H1 (cell line): ENCODE data around the gene C5orf58. TPM values are rescaled to one million over a fixed set of nuclear protein-coding genes. Genes with fewer than 3 reads are reported as not detected.

Experiments
- CTCF ChIA-PET: fragments of 300-600 bp; sonication (Branson Sonifier 250); formaldehyde crosslinking; loops from one replicate; lab custom pipeline; 2021; ENCODE audit not compliant: partially characterized antibody; lab: Charles Lee
- POLR2A ChIA-PET: fragments of 300-600 bp; sonication (Branson Sonifier 250); formaldehyde crosslinking; loops from one replicate; lab custom pipeline; 2021; ENCODE audit warnings: inconsistent platforms; ENCODE audit not compliant: partially characterized antibody; lab: Charles Lee
- DNase-seq, 2 experiments: peaks; one replicate each; pipeline versions ENCODE4 v3.0.0 to v3.0.0-alpha.2; 2010 to 2022; ENCODE audit warnings: low spot score in 2 of 2, low read depth in 1 of 2, mixed read lengths in 1 of 2
- FAIRE-seq: peaks from 2 replicates; lab custom pipeline; 2011; peaks lifted over from hg19 to GRCh38; lab: Jason Lieb, UNC
- H2AFZ ChIP-seq: 2 replicates; pipeline ENCODE4 v1.8.1; 2012; ENCODE audit warnings: low read length, inconsistent platforms
- H2AK5ac ChIP-seq: 2 replicates; pipeline ENCODE4 v1.6.1; 2013; ENCODE audit warnings: low read depth, low read length
- H2BK120ac ChIP-seq: replicated peaks from 2 replicates; pipeline ENCODE3; 2013; ENCODE audit warnings: low read depth, low read length, inconsistent platforms
- H2BK12ac ChIP-seq: 2 replicates; pipeline ENCODE4 v1.6.1; 2013; ENCODE audit warnings: low read depth, low read length
- H2BK15ac ChIP-seq: 2 replicates; pipeline ENCODE4 v1.6.1; 2013; ENCODE audit warnings: low read length
- H2BK20ac ChIP-seq: 2 replicates; pipeline ENCODE4 v1.6.1; 2013; ENCODE audit warnings: low read length
- H2BK5ac ChIP-seq: 2 replicates; pipeline ENCODE4 v1.6.1; 2013; ENCODE audit warnings: low read depth, low read length
- H3K14ac ChIP-seq: 2 replicates; pipeline ENCODE4 v1.6.1; 2013; ENCODE audit warnings: inconsistent platforms; ENCODE audit not compliant: insufficient read length
- H3K18ac ChIP-seq: 2 replicates; pipeline ENCODE4 v1.6.1; 2013; ENCODE audit warnings: low read length; ENCODE audit errors: extremely low read depth
- H3K23ac ChIP-seq: 2 replicates; pipeline ENCODE4 v1.6.1; 2013; ENCODE audit warnings: inconsistent platforms; ENCODE audit not compliant: insufficient read length
- H3K23me2 ChIP-seq: 2 replicates; pipeline ENCODE4 v1.6.1; 2013; ENCODE audit warnings: low read depth, low read length
- H3K27ac ChIP-seq: 2 replicates; pipeline ENCODE4 v1.6.1; 2011; ENCODE audit warnings: low read depth, low read length, inconsistent platforms
- H3K27me3 ChIP-seq, 4 experiments: replicated peaks in 1 of 4; 1 replicate in 1 of 4; 2 replicates in 3 of 4; pipeline versions ENCODE4 v1.6.1 to v1.8.1; 2011 to 2013; ENCODE audit warnings: low read length in 3 of 4, mild to moderate bottlenecking in 3 of 4, inconsistent platforms in 2 of 4, mixed read lengths in 2 of 4, moderate library complexity in 1 of 4; ENCODE audit not compliant: control insufficient read depth in 3 of 4, insufficient read depth in 3 of 4; ENCODE audit errors: extremely low read depth in 1 of 4
- H3K36me3 ChIP-seq, 4 experiments: 2 replicates each; pipeline versions ENCODE4 v1.6.1 to v1.8.1; 2011 to 2013; ENCODE audit warnings: mild to moderate bottlenecking in 4 of 4, low read length in 3 of 4, moderate library complexity in 2 of 4, control low read depth in 1 of 4, inconsistent platforms in 1 of 4; ENCODE audit not compliant: insufficient read depth in 4 of 4, control insufficient read depth in 2 of 4
- H3K4ac ChIP-seq: replicated peaks from 2 replicates; pipeline ENCODE3; 2013; ENCODE audit warnings: low read length, low read depth, mixed read lengths, inconsistent platforms; ENCODE audit not compliant: insufficient read length
- H3K4me1 ChIP-seq, 4 experiments: replicated peaks in 1 of 4; 1 replicate in 1 of 4; 2 replicates in 3 of 4; pipeline versions ENCODE4 v1.6.1 to v1.8.1; 2011 to 2013; ENCODE audit warnings: low read length in 3 of 4, inconsistent platforms in 2 of 4, mixed read lengths in 1 of 4; ENCODE audit not compliant: insufficient read depth in 4 of 4, control insufficient read depth in 3 of 4
- H3K4me2 ChIP-seq, 2 experiments: 2 replicates each; pipeline versions ENCODE4 v1.6.1 to v1.8.1; 2011 to 2013; ENCODE audit warnings: low read depth in 2 of 2, low read length in 2 of 2, control low read depth in 1 of 2, inconsistent platforms in 1 of 2, mild to moderate bottlenecking in 1 of 2; ENCODE audit not compliant: insufficient read depth in 1 of 2
- H3K4me3 ChIP-seq, 4 experiments: fragments of 200-600, 300-600 bp in 1 of 4; sonication (generic), shearing (Covaris generic), sonication (Bioruptor Twin) in 1 of 4; 2 replicates each; pipeline versions ENCODE4 v1.5.1 to v1.8.1; 2011 to 2016; ENCODE audit warnings: low read length in 4 of 4, low read depth in 3 of 4, control low read depth in 2 of 4, inconsistent platforms in 2 of 4, mild to moderate bottlenecking in 2 of 4, mixed read lengths in 1 of 4, moderate library complexity in 1 of 4; ENCODE audit not compliant: insufficient read depth in 2 of 4; ENCODE audit errors: extremely low read depth in 1 of 4
- H3K56ac ChIP-seq: replicated peaks from 2 replicates; pipeline ENCODE3; 2013; ENCODE audit warnings: low read depth, mild to moderate bottlenecking, mixed read lengths, low read length, inconsistent platforms; ENCODE audit not compliant: insufficient read length
- H3K79me1 ChIP-seq: 2 replicates; pipeline ENCODE4 v1.6.1; 2013; ENCODE audit warnings: low read depth, low read length, control low read depth
- H3K79me2 ChIP-seq, 2 experiments: 2 replicates each; pipeline versions ENCODE4 v1.6.1 to v1.8.1; 2012 to 2013; ENCODE audit warnings: low read length in 2 of 2, mild to moderate bottlenecking in 2 of 2, inconsistent platforms in 1 of 2; ENCODE audit not compliant: insufficient read depth in 2 of 2, control insufficient read depth in 1 of 2
- H3K9ac ChIP-seq, 4 experiments: replicated peaks in 1 of 4; 1 replicate in 1 of 4; 2 replicates in 3 of 4; pipeline versions ENCODE4 v1.6.1 to v1.8.1; 2011 to 2013; ENCODE audit warnings: low read depth in 3 of 4, low read length in 3 of 4, control low read depth in 2 of 4, mild to moderate bottlenecking in 2 of 4, moderate library complexity in 2 of 4, inconsistent platforms in 1 of 4; ENCODE audit errors: extremely low read depth in 1 of 4
- H3K9me3 ChIP-seq, 2 experiments: 2 replicates each; pipeline versions ENCODE4 v1.6.1 to v1.8.1; 2012 to 2013; ENCODE audit warnings: mild to moderate bottlenecking in 2 of 2, moderate library complexity in 2 of 2, control low read depth in 1 of 2, inconsistent platforms in 1 of 2, low read depth in 1 of 2, low read length in 1 of 2, mixed read lengths in 1 of 2; ENCODE audit not compliant: insufficient read depth in 2 of 2
- H4K20me1 ChIP-seq, 2 experiments: replicated peaks in 1 of 2; 2 replicates each; pipeline versions ENCODE3 to v1.8.1; 2011 to 2013; ENCODE audit warnings: inconsistent platforms in 2 of 2, low read length in 2 of 2, mild to moderate bottlenecking in 1 of 2; ENCODE audit not compliant: insufficient read depth in 2 of 2, control insufficient read depth in 1 of 2
- H4K5ac ChIP-seq: 2 replicates; pipeline ENCODE4 v1.6.1; 2013; ENCODE audit warnings: low read length, low read depth, mixed read lengths, inconsistent platforms; ENCODE audit not compliant: insufficient read length
- H4K8ac ChIP-seq: 2 replicates; pipeline ENCODE4 v1.8.0; 2013; ENCODE audit warnings: mild to moderate bottlenecking, moderate library complexity, low read length, inconsistent platforms; ENCODE audit not compliant: insufficient read depth; ENCODE audit errors: extremely low read depth
- H4K91ac ChIP-seq: replicated peaks from 2 replicates; pipeline ENCODE3; 2013; ENCODE audit warnings: low read length, mixed read lengths, inconsistent platforms; ENCODE audit not compliant: insufficient read length
- ASH2L ChIP-seq: fragments of 200-600, 300-600 bp; sonication (generic); IDR thresholded peaks from one replicate; pipeline ENCODE4 v1.7.1; 2017; ENCODE audit warnings: low read length
- CREB1 ChIP-seq: IDR thresholded peaks from 2 replicates; pipeline ENCODE4 v1.6.1; 2012; ENCODE audit warnings: inconsistent platforms
- CTBP2 ChIP-seq: IDR thresholded peaks from 2 replicates; pipeline ENCODE4 v1.7.0; 2011; ENCODE audit warnings: borderline replicate concordance, mild to moderate bottlenecking, moderate library complexity, mixed read lengths, low read length; ENCODE audit not compliant: insufficient read depth, insufficient read length
- E2F6 ChIP-seq: IDR thresholded peaks from 2 replicates; pipeline ENCODE4 v1.6.1; 2012; ENCODE audit warnings: inconsistent platforms
- GTF2F1 ChIP-seq: IDR thresholded peaks from 2 replicates; pipeline ENCODE4 v1.6.1; 2012; ENCODE audit warnings: low read depth, low read length, improper control_type of control experiment, borderline replicate concordance
- NANOG ChIP-seq: IDR thresholded peaks from 2 replicates; pipeline ENCODE4 v1.6.1; 2011; ENCODE audit warnings: low read length, low read depth, mild to moderate bottlenecking, inconsistent platforms; ENCODE audit not compliant: insufficient read depth, poor library complexity, severe bottlenecking
- RXRA ChIP-seq: IDR thresholded peaks from 2 replicates; pipeline ENCODE4 v1.6.1; 2011; ENCODE audit warnings: low read depth, mild to moderate bottlenecking, low read length, moderate library complexity; ENCODE audit not compliant: insufficient read depth
- SP4 ChIP-seq: IDR thresholded peaks from 2 replicates; pipeline ENCODE4 v1.6.1; 2012; ENCODE audit warnings: low read length, inconsistent platforms
- SUZ12 ChIP-seq: fragments of 200-600 bp; sonication (generic); IDR thresholded peaks from 2 replicates; pipeline ENCODE4 v1.6.1; 2012; ENCODE audit warnings: mild to moderate bottlenecking, inconsistent platforms, low read length, moderate library complexity, mixed read lengths
- TAF1 ChIP-seq: IDR thresholded peaks from 2 replicates; pipeline ENCODE4 v1.6.1; 2011; ENCODE audit warnings: mild to moderate bottlenecking, low read depth, low read length
- ZNF274 ChIP-seq: IDR thresholded peaks from 2 replicates; pipeline ENCODE4 v1.7.0; 2012; ENCODE audit warnings: low read length, borderline replicate concordance; ENCODE audit errors: extremely low read depth
- whole genome bisulfite sequencing, 2 experiments: shearing (Covaris generic) in 1 of 2; methylation state at CpG; one replicate each; pipeline versions ENCODE4 v1.1.6 to v1.1.7; 2013 to 2015; ENCODE audit warnings: low lambda C conversion rate in 2 of 2, mixed read lengths in 2 of 2, inconsistent platforms in 1 of 2, low coverage in 1 of 2, missing lambda C conversion rate in 1 of 2; ENCODE audit not compliant: insufficient replicate concordance in 2 of 2, insufficient coverage in 1 of 2, insufficient read length in 1 of 2; ENCODE audit errors: extremely low coverage in 1 of 2, missing lambda C conversion rate in 1 of 2; 5-methylcytosine and 5-hydroxymethylcytosine counted together
- polyA plus RNA-seq, 7 experiments: library from polyadenylated mRNA; depleted of rRNA in 3 of 7; stranded (reverse) in 5 of 7; unstranded in 2 of 7; fragments of >200 nt in 5 of 7; fragments of 200-250 nt in 2 of 7; gene quantifications; 1 replicate in 5 of 7; 2 replicates in 1 of 7; 4 replicates in 1 of 7; pipeline versions ENCODE4 v1.2.1 to v1.2.3, GENCODE V29; 2011 to 2013; ENCODE audit warnings: missing spikeins in 2 of 7, mixed read lengths in 2 of 7
- total RNA-seq: library from RNA; stranded (reverse); fragmentation: NEBNext Ultra II Directional; extraction: Animal tissue kit (Norgen Biotek cat#: 25700); gene quantifications from 2 replicates; pipeline ENCODE4 v1.2.1, GENCODE V29; 2021

C5orf58 gene
- total and polyA plus RNA-seq, 2 of the 8 experiments (the other 6 are each of a cell fraction or from before 2014, with no cell fraction given): 0.24 to 1.6 TPM

GRCh38 chr5:170266570-170267381 lies 34.0 kb downstream of the C5orf58 start:
- Histone ChIP-seq H3K9me3 (no peaks in the 10 kb centered on the region), H2BK120ac (no peak overlapping the region), H2BK5ac (no peak overlapping the region), H3K9ac (no peak overlapping the region), H4K91ac (no peak overlapping the region), H4K8ac (no peak overlapping the region), H2AK5ac (no peak overlapping the region), H2BK20ac (0 out of 2 replicates have a peak overlapping the region, but pooled peaks have one; percentile 38), H2BK15ac (no peak overlapping the region; the same call in 1 of the 2 replicates), H3K4me1 (peaks cover 6 to 12% (median 8%) of the 10 kb centered on the region in 4 experiments; a peak in 4 of 7 replicates), H3K79me2 (no peaks in the 10 kb centered on the region), H3K23me2 (no peaks in the 10 kb centered on the region), H2AFZ (no peak overlapping the region), H3K36me3 (no peaks in the 10 kb centered on the region), H3K27me3 (no peaks in the 10 kb centered on the region; a peak in 1 of 7 replicates), H3K4ac (no peak overlapping the region), H4K20me1 (peaks cover 0 to 2% of the 10 kb centered on the region in 2 experiments), H3K23ac (no peak overlapping the region), H4K5ac (no peak overlapping the region), H2BK12ac (no peak overlapping the region), H3K4me2 (no peak overlapping the region), H3K27ac (no peak overlapping the region), H3K14ac (no peak overlapping the region), H3K79me1 (no peaks in the 10 kb centered on the region), H3K4me3 (no peak overlapping the region), H3K18ac (no peak overlapping the region; the same call in 1 of the 2 replicates), H3K56ac (no peak overlapping the region)
- POLR2A ChIA-PET: interaction anchor here (0.7 kb wide), 1 partner anchor 64 kb away, joined by 3 read pairs; no protein-coding TSS in a partner anchor
- CTCF ChIA-PET: interaction anchor here (0.7 to 6.1 kb wide), 43 partner anchors 9 to 358 kb away, joined by 3 to 78 read pairs (median 5); partner anchors contain the start of gene C5orf58
- 82% methylated on average over 17 of the region's 17 CpGs; no CpG with 5 or more reads in 1 of the 2 experiments for WGBS, 2 experiments
- peak in 1 of 2 experiments; percentile 43 for DNase-seq
- FAIRE-seq: no peak
- TF ChIP-seq SP4 (no peak), ASH2L (no peak), E2F6 (no peak), RXRA (no peak), SUZ12 (no peak), CREB1 (no peak), CTBP2 (no peak), NANOG (no peak), GTF2F1 (no peak), ZNF274 (no peak), TAF1 (no peak)
